Measurements from ENCODE around the gene NOC4L.

Gene NOC4L

DNA sequence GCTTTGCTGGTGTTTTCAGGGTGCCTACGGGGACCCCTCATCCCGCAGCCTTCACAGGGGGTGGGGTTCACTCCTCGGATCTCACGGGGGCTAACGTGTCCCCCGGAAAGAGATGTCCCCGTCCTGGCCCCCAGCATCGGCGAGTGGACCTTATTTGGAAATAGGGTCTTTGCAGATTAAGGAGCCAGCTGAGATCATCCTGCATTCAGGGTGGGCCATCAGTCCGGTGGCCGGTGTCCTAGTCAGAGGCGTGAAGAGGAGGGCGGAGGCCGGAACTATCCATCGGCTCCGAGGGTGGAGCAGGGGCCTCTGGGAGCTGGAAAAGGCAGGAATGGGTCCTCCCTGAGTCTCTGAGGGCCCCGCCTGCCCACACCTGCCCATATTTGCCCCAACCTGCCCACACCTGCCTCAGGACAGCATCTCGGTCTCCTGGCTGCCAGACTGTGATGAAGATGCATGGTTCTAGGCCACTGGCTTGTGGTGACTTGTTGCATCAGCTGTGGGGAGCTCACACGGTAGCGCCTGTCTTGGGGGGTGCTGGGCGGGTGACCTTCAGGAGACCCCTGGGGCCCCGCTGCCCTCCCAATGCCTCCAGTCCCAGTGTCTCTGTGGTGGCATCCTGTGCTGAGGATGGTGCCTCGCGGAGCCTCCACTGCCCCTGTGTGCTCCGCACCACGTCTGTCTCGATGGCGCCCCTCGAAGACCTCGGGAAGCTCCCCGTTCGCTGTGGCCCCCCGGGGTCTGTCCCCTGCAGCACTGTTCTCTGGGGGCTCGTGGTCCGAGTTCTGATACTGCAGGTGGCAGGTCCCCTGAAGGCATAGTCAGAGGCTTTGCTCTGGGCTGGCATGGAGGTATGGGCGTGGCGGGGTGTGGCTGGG is 14.7 kb downstream of the NOC4L start:
- no peak for DNase-seq

- no peak for DNase-seq
Observed at GRCh38 chr12:132159555-132160003, 15.3 kb downstream of the NOC4L start.

- no peak for DNase-seq
Observed at GRCh38 chr12:132160016-132160415, 15.8 kb downstream of the NOC4L start.

DNA sequence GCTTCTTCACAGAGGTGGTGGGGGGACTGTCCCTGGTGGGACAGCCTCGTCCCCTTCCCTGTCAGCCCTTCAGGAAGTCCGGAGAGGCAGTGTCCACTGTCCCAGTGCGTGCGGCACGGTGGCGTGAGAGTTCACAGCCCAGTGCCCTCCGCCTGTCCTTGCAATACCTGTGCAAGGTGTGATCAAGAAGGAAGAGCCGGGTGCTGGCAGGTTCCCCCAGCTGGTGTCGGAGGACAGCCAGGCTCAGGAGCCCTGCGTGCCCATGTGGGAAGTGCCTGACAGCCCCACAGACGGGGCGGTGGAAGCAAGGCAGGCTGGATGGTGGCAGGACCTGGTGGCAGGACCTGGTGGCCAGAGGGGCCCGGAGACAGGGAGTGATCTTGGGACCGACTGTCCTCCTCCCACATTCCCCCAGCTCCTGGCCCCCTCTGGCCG is 16.4 kb downstream of the NOC4L start:
- DNase-seq: no peak

DNA sequence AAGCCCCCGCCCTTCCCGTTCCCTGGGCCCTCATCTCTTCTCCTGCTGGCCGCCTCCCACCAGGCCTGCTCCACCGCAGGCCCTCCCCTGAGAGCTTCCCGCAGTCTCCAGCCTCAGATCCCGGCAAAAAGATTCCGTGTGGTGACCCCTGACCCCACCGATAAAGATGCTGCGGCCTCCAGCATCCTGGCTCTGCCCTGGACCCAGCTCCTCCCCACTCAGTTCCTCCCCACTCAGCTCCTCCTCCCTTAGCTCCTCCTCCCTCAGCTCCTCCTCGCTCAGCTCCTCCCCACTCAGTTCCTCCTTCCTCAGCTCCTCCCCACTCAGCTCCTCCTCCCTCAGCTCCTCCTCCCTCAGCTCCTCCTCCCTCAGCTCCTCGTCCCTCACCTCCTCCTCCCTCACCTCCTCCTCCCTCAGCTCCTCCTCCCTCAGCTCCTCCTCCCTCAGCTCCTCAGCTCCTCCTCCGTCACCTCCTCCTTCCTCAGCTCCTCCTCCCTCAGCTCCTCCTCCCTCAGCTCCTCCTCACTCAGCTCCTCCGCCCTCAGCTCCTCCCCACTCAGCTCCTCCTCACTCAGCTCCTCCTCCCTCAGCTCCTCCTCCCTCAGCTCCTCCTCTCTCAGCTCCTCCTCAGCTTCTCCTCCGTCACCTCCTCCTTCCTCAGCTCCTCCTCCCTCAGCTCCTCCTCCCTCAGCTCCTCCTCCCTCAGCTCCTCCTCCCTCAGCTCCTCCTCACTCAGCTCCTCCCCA is 17.0 kb downstream of the NOC4L start:
- DNase-seq: no peak

DNA sequence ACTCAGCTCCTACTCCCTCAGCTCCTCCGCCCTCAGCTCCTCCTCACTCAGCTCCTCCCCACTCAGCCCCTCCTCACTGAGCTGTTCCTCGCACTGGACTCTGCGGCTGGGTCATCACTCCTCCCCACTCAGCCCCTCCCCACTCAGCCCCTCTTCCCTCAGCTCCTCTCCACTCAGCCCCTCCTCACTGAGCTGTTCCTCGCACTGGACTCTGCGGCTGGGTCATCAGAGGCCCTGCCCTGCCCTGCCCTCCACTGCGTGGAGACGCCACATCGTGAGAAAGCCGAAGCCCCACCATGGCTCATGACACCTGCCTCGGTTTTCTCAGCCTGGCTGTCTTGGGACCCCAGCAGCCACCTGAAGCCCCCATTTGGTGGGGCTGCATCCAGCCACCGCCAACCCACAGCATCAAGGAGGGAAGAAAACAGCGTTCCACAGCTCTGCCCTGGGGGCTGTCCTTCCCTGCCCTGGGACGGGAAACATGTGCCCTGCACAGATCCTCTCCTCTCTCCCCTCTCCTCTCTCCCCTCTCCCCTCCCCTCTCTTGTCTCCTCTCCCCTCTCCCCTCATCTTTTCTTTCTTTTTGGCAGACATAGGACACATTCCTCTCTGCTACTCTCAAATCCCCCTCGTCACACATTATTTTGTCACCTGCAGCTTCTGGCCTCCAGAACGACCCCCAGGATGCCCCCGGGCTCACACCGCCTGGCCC is 17.7 kb downstream of the NOC4L start:
- no peak for DNase-seq

DNA sequence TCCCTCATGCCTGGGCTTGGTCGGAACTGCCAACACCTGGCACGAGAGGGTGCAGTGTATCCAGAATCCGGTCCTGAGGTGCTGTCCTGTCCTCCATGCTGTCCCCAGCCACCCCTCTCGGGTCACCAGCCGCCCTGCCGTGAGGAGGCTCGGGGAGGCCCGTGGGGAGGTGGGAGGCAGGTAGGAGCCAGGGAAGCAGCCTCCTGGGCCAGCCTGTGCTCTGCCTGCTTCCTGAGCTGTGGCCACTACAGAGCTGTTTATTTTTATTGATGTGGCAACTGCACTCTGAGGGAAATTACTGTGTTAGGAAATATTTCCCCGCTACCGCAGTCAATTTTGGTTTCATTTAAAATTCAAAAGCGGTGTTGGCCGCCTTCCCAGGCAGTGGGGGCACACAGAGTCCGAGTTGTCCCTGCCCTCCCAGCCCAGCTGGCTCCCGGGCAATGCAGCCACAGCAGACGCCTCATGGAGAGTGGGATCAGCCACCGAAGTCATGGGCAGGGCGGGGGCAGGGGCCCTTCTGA is 18.3 kb downstream of the NOC4L start:
- DNase-seq: peak; percentile 80

GRCh38 chr12:132163041-132163910 is 19.0 kb downstream of the NOC4L start:
- DNase-seq: no peak

- DNase-seq: no peak
Observed at GRCh38 chr12:132163911-132164288, 19.6 kb downstream of the NOC4L start.

DNA sequence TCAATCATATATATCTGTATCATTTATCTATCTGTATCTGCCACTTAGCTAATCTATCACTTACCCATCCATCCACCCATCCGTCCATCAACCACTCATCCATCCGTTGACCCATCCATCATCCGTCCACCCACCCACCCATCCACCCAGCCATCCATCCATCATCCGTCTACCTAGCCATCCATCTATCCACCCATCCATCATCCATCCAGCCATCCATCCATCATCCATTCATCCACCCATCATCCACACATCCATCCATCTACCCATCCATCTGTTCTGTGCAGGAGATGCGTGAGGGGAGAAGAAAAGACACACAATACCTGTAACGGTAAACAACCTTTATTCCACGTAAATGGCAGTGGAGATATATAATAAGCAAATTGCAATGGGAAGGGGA is 20.2 kb downstream of the NOC4L start:
- no peak for DNase-seq

- DNase-seq: no peak
Observed at GRCh38 chr12:132165584-132165983, 21.3 kb downstream of the NOC4L start.

GRCh38 chr12:132166093-132166492 is 21.8 kb downstream of the NOC4L start:
- no peak for DNase-seq

GRCh38 chr12:132166801-132167591 is 22.7 kb downstream of the NOC4L start:
- DNase-seq: no peak

- DNase-seq: no peak
Observed at GRCh38 chr12:132167611-132168310, 23.5 kb downstream of the NOC4L start.

- no peak for DNase-seq
Observed at GRCh38 chr12:132168311-132169031, 24.2 kb downstream of the NOC4L start.

- no peak for DNase-seq
Observed at GRCh38 chr12:132169376-132169775, 25.1 kb downstream of the NOC4L start.

- no peak for DNase-seq
Observed at GRCh38 chr12:132170094-132170636, 25.9 kb downstream of the NOC4L start.

DNA sequence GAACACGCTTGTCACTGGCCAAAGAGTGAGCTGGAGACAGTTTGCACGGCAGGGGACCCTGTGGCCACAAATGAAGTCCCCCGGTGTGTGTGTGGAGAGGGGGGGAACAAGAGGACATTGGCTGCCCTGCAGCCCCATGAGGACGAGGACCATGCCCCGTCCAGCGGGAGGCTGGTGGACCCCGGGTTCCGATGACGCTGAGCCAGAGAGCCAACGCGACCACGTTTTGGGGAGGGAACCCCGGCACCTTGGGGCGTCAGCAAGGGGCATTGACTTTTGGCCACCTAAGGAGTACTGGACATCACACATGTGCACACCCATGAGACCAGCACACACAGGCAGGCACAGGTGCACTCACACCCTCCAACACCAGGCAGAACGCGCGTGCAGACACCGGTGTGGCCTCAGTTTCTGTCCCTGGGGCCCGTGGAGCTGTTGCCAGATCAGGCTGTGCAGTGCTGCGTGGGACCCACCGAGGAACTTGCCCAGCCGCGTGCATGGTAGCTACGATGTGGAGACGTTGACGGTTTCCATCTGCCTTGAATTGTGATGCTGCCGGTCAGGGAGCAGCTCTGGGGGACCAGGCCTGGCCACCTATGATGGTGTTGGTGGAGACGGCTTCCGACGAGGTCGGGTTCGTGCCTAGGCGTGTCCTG is 26.5 kb downstream of the NOC4L start:
- DNase-seq: no peak

Measured in right hindlimb (tissue), 1 donor.